ENCODE results near the gene JADE2. TPM values are rescaled to one million over a fixed set of nuclear protein-coding genes. Genes with fewer than 3 reads are reported as not detected.

The JADE2 gene
- total and polyA plus RNA-seq, 2 of the 8 experiments (the other 6 are each of a cell fraction or from before 2014, with no cell fraction given): 19.2 to 55.8 TPM

- H2BK15ac ChIP-seq (ENCODE audit: low read length): no peak overlapping the region
- FAIRE-seq: no peak
- no peak overlapping the region for H3K4ac ChIP-seq (replicated peaks; ENCODE audit: insufficient read length, low read depth, low read length)
- H3K18ac ChIP-seq (ENCODE audit: extremely low read depth, low read length): no peak overlapping the region
- no peak overlapping the region for H2AFZ ChIP-seq (ENCODE audit: low read length)
- no peaks in the 10 kb centered on the region for H3K79me2 ChIP-seq (ENCODE audit: control insufficient read depth in 1 of 2, insufficient read depth in 2 of 2, low read length in 2 of 2)
- 93% methylated on average over 5 of the region's 5 CpGs; no CpG with 5 or more reads in 1 of the 2 experiments for WGBS, 2 experiments (ENCODE audit: extremely low coverage in 1 of 2, insufficient coverage in 1 of 2, insufficient read length in 1 of 2, insufficient replicate concordance in 2 of 2, low coverage in 1 of 2, low lambda C conversion rate in 2 of 2, missing lambda C conversion rate in 1 of 2)
- no peak overlapping the region for H2BK5ac ChIP-seq (ENCODE audit: low read depth, low read length)
- no peak overlapping the region for H3K56ac ChIP-seq (replicated peaks; ENCODE audit: insufficient read length, low read depth, low read length)
- H3K4me1 ChIP-seq (replicated peaks in 1 of 4; ENCODE audit: control insufficient read depth in 3 of 4, insufficient read depth in 4 of 4, low read length in 3 of 4): no peaks in the 10 kb centered on the region
- H4K8ac ChIP-seq (ENCODE audit: extremely low read depth, insufficient read depth, low read length): no peak overlapping the region
- no peaks in the 10 kb centered on the region for H3K79me1 ChIP-seq (ENCODE audit: low read depth, low read length)
- no peaks in the 10 kb centered on the region for H4K20me1 ChIP-seq (replicated peaks in 1 of 2; ENCODE audit: control insufficient read depth in 1 of 2, insufficient read depth in 2 of 2, low read length in 2 of 2)
- H2AK5ac ChIP-seq (ENCODE audit: low read depth, low read length): no peak overlapping the region
- POLR2A ChIA-PET (ENCODE audit: partially characterized antibody): no interaction called here
- no peak overlapping the region for H2BK120ac ChIP-seq (replicated peaks; ENCODE audit: low read depth, low read length)
- no peak overlapping the region for H3K14ac ChIP-seq (ENCODE audit: insufficient read length)
- H4K5ac ChIP-seq (ENCODE audit: insufficient read length, low read depth, low read length): no peak overlapping the region
- no peak overlapping the region for H4K91ac ChIP-seq (replicated peaks; ENCODE audit: insufficient read length, low read length)
- H3K4me3 ChIP-seq (ENCODE audit: extremely low read depth in 1 of 4, insufficient read depth in 2 of 4, low read depth in 3 of 4, low read length in 4 of 4): no peak overlapping the region
- DNase-seq (ENCODE audit: low read depth in 1 of 2, low spot score in 2 of 2): no peak
- 0 out of 2 replicates have a peak overlapping the region, but pooled peaks have one; percentile 27 for H3K27ac ChIP-seq (ENCODE audit: low read depth, low read length)
- H3K23ac ChIP-seq (ENCODE audit: insufficient read length): no peak overlapping the region
- no peak overlapping the region for H2BK12ac ChIP-seq (ENCODE audit: low read depth, low read length)
- H3K9me3 ChIP-seq (ENCODE audit: insufficient read depth in 2 of 2, low read depth in 1 of 2, low read length in 1 of 2): no peaks in the 10 kb centered on the region
- H3K27me3 ChIP-seq (replicated peaks in 1 of 4; ENCODE audit: control insufficient read depth in 3 of 4, extremely low read depth in 1 of 4, insufficient read depth in 3 of 4, low read length in 3 of 4): no peaks in the 10 kb centered on the region
- H3K9ac ChIP-seq (replicated peaks in 1 of 4; ENCODE audit: extremely low read depth in 1 of 4, low read depth in 3 of 4, low read length in 3 of 4): no peak overlapping the region
- CTCF ChIA-PET (ENCODE audit: partially characterized antibody): interaction anchor here (0.6 to 2.0 kb wide), 2 partner anchors 27 to 81 kb away, joined by 3 to 9 read pairs; no protein-coding TSS in a partner anchor
- H3K4me2 ChIP-seq (ENCODE audit: insufficient read depth in 1 of 2, low read depth in 2 of 2, low read length in 2 of 2): no peak overlapping the region; a peak in 1 of 4 replicates
- H2BK20ac ChIP-seq (ENCODE audit: low read length): no peak overlapping the region
- peaks cover 0 to 17% (median 2%) of the 10 kb centered on the region in 4 experiments; a peak in 2 of 8 replicates for H3K36me3 ChIP-seq (ENCODE audit: control insufficient read depth in 2 of 4, insufficient read depth in 4 of 4, low read length in 3 of 4)
- H3K23me2 ChIP-seq (ENCODE audit: low read depth, low read length): no peaks in the 10 kb centered on the region
- TF ChIP-seq USF2 (IDR thresholded peaks at IDR 0.05; ENCODE audit: low read length): no peak
- no peak for TF ChIP-seq CBX5 (IDR thresholded peaks at IDR 0.05; ENCODE audit: low read depth, low read length)
- TF ChIP-seq RXRA (IDR thresholded peaks at IDR 0.05; ENCODE audit: insufficient read depth, low read depth, low read length): no peak
- TF ChIP-seq NRF1 (IDR thresholded peaks at IDR 0.05; ENCODE audit: low read depth, low read length): no peak
- TF ChIP-seq ATF2 (IDR thresholded peaks at IDR 0.05; ENCODE audit: low read length): no peak
- no peak for TF ChIP-seq SRF (IDR thresholded peaks at IDR 0.05; ENCODE audit: low read depth, low read length)
- TF ChIP-seq CEBPB (IDR thresholded peaks at IDR 0.05; ENCODE audit: low read depth, low read length): no peak
- TF ChIP-seq TCF12 (IDR thresholded peaks at IDR 0.05; ENCODE audit: low read depth, low read length): no peak
- no peak for TF ChIP-seq JUND (IDR thresholded peaks at IDR 0.05; ENCODE audit: low read length)
- no peak for TF ChIP-seq EP300 (IDR thresholded peaks at IDR 0.05; ENCODE audit: borderline replicate concordance in 1 of 2, low read depth in 2 of 2, low read length in 2 of 2)
These were observed 89.1 kb downstream of the JADE2 start for GRCh38 chr5:134614450-134615085.

Data from H1 (cell line).